KMS-11 (cell line): ENCODE data around the gene TRAF6.

Experiments
- H2AFZ ChIP-seq: fragments of 200-600 bp; sonication (generic); 2 replicates; pipeline ENCODE4 v1.6.1; 2016; ENCODE audit warnings: antibody characterized with exemption, mixed run types, low read depth
- H3K27ac ChIP-seq: fragments of 200-600 bp; sonication (generic); 2 replicates; pipeline ENCODE4 v1.6.1; 2016; ENCODE audit warnings: mild to moderate bottlenecking, mixed run types
- H3K27me3 ChIP-seq: fragments of 200-600 bp; sonication (generic); 2 replicates; pipeline ENCODE4 v1.6.1; 2017; ENCODE audit warnings: mild to moderate bottlenecking, low read depth, mixed run types, moderate library complexity; ENCODE audit not compliant: insufficient read depth
- H3K36me3 ChIP-seq: fragments of 200-600 bp; sonication (generic); 2 replicates; pipeline ENCODE4 v1.6.1; 2017; ENCODE audit warnings: mild to moderate bottlenecking, mixed run types; ENCODE audit not compliant: insufficient read depth
- H3K4me1 ChIP-seq: fragments of 200-600 bp; sonication (generic); 2 replicates; pipeline ENCODE4 v1.6.1; 2016; ENCODE audit warnings: mild to moderate bottlenecking, low read depth, mixed run types; ENCODE audit not compliant: poor library complexity, severe bottlenecking
- H3K4me2 ChIP-seq: fragments of 200-600 bp; sonication (generic); 2 replicates; pipeline ENCODE4 v1.7.0; 2016; ENCODE audit warnings: mild to moderate bottlenecking, mixed run types
- H3K4me3 ChIP-seq: fragments of 200-600 bp; sonication (generic); IDR thresholded peaks from 2 replicates; pipeline ENCODE4 v1.6.1; 2017; ENCODE audit warnings: low read depth, low read length, mixed read lengths; ENCODE audit not compliant: insufficient read depth
- H3K79me2 ChIP-seq: fragments of 200-600 bp; sonication (generic); 2 replicates; pipeline ENCODE4 v1.6.1; 2016; ENCODE audit warnings: low read depth, mixed run types; ENCODE audit not compliant: insufficient read depth
- H3K9ac ChIP-seq: fragments of 200-600 bp; sonication (generic); 2 replicates; pipeline ENCODE4 v1.6.1; 2016; ENCODE audit warnings: mild to moderate bottlenecking, mixed run types
- H4K20me1 ChIP-seq: fragments of 200-600 bp; sonication (generic); 2 replicates; pipeline ENCODE4 v1.6.1; 2016; ENCODE audit warnings: mild to moderate bottlenecking, mixed run types; ENCODE audit not compliant: insufficient read depth
- CTCF ChIP-seq: fragments of 200-600 bp; sonication (generic); conservative IDR thresholded peaks from 2 replicates; pipeline ENCODE4 v1.6.1; 2017; ENCODE audit warnings: low read depth, mild to moderate bottlenecking, antibody characterized with exemption, low read length, moderate library complexity, mixed read lengths

Gene TRAF6

GRCh38 chr11:36500315-36500721 is 9.8 kb downstream of the TRAF6 start:
- no peaks in the 10 kb centered on the region for H4K20me1 ChIP-seq
- H3K36me3 ChIP-seq: no peaks in the 10 kb centered on the region
- no peak overlapping the region for H3K9ac ChIP-seq
- H2AFZ ChIP-seq: no peak overlapping the region
- H3K27ac ChIP-seq: peak overlapping the region; percentile 10; the same call in 1 of the 2 replicates
- H3K4me2 ChIP-seq: peak overlapping the region; percentile 22; the same call in 1 of the 2 replicates
- no peaks in the 10 kb centered on the region for H3K27me3 ChIP-seq
- H3K79me2 ChIP-seq: no peaks in the 10 kb centered on the region; the same call in 1 of the 2 replicates
- peaks cover 26% of the 10 kb centered on the region for H3K4me1 ChIP-seq
- no peak overlapping the region for H3K4me3 ChIP-seq
- no peak for TF ChIP-seq CTCF

- H3K36me3 ChIP-seq: no peaks in the 10 kb centered on the region
- H3K4me1 ChIP-seq: peaks cover 26% of the 10 kb centered on the region
These were observed 10.8 kb downstream of the TRAF6 start for GRCh38 chr11:36499315-36499714.

GRCh38 chr11:36498721-36499120 is 11.4 kb downstream of the TRAF6 start:
- Histone ChIP-seq H3K27me3 (no peaks in the 10 kb centered on the region), H3K36me3 (no peaks in the 10 kb centered on the region), H3K27ac (no peak overlapping the region), H3K4me1 (peaks cover 26% of the 10 kb centered on the region), H3K79me2 (no peaks in the 10 kb centered on the region), H3K4me2 (no peak overlapping the region), H4K20me1 (no peaks in the 10 kb centered on the region), H3K9ac (no peak overlapping the region), H2AFZ (no peak overlapping the region), H3K4me3 (no peak overlapping the region)
- TF ChIP-seq CTCF: no peak

More at GRCh38 chr11:36499315-36499714, 10.8 kb downstream of the TRAF6 start:
- no peak for TF ChIP-seq CTCF
- Histone ChIP-seq H3K9ac (no peak overlapping the region), H3K27me3 (no peaks in the 10 kb centered on the region), H2AFZ (no peak overlapping the region), H3K4me2 (peak overlapping the region; percentile 22; the same call in 1 of the 2 replicates), H4K20me1 (no peaks in the 10 kb centered on the region), H3K4me3 (no peak overlapping the region), H3K79me2 (no peaks in the 10 kb centered on the region; the same call in 1 of the 2 replicates), H3K27ac (no peak overlapping the region)

GRCh38 chr11:36493332-36493731 is 16.7 kb downstream of the TRAF6 start:
- no peaks in the 10 kb centered on the region for H3K27me3 ChIP-seq
- H3K27ac ChIP-seq: no peak overlapping the region
- no peaks in the 10 kb centered on the region for H4K20me1 ChIP-seq
- H3K79me2 ChIP-seq: no peaks in the 10 kb centered on the region
- H3K36me3 ChIP-seq: no peaks in the 10 kb centered on the region
- no peak overlapping the region for H3K4me3 ChIP-seq
- no peak overlapping the region for H3K9ac ChIP-seq
- H2AFZ ChIP-seq: no peak overlapping the region
- H3K4me2 ChIP-seq: no peak overlapping the region
- no peak for TF ChIP-seq CTCF
- no peaks in the 10 kb centered on the region for H3K4me1 ChIP-seq
